ENCODE measurements around the gene FMNL2.

The FMNL2 gene

DNA sequence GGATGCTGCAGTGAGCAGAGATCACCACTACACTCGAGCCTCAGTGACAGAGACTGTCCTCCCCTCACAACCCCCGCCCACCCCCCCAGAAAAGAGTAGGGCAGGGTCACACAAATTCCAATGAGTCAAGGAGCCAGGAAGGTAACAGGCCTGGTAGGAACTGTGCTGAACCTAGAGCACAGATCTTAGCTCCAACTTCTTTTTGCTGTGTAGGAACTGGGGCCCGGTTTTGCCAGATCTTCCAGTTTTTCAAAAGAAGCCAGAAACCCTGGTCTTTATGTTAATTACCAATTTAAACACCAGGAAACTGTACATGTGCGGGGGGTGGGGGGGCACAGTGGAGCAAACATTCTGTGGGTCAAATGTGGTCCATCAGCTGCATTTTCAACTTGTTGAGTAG lies 311.3 kb downstream of the FMNL2 start:
- H3K4me2 ChIP-seq (ENCODE audit: low read depth, low read length): no peak overlapping the region
- H3K9ac ChIP-seq (ENCODE audit: low read length): no peak overlapping the region
- H3K79me2 ChIP-seq (ENCODE audit: low read length): no peaks in the 10 kb centered on the region
- H3K27ac ChIP-seq (ENCODE audit: low read length): no peak overlapping the region
- no peak for DNase-seq
- no peaks in the 10 kb centered on the region for H3K9me2 ChIP-seq (replicated peaks; ENCODE audit: insufficient read depth, low read length)
- no peaks in the 10 kb centered on the region for H3K27me3 ChIP-seq (replicated peaks; ENCODE audit: insufficient read depth, low read length)
- no peaks in the 10 kb centered on the region for H4K20me1 ChIP-seq (ENCODE audit: insufficient read depth, low read length)
- H3K9me3 ChIP-seq (replicated peaks; ENCODE audit: insufficient read depth, low read length): no peaks in the 10 kb centered on the region
- TF ChIP-seq EZH2phosphoT487 (IDR thresholded peaks at IDR 0.05; ENCODE audit: low read length) (no peak), EZH2 (optimal IDR thresholded peaks at IDR 0.05; ENCODE audit: low read depth, low read length) (no peak)
- TF ChIP-seq, protein P1, sequence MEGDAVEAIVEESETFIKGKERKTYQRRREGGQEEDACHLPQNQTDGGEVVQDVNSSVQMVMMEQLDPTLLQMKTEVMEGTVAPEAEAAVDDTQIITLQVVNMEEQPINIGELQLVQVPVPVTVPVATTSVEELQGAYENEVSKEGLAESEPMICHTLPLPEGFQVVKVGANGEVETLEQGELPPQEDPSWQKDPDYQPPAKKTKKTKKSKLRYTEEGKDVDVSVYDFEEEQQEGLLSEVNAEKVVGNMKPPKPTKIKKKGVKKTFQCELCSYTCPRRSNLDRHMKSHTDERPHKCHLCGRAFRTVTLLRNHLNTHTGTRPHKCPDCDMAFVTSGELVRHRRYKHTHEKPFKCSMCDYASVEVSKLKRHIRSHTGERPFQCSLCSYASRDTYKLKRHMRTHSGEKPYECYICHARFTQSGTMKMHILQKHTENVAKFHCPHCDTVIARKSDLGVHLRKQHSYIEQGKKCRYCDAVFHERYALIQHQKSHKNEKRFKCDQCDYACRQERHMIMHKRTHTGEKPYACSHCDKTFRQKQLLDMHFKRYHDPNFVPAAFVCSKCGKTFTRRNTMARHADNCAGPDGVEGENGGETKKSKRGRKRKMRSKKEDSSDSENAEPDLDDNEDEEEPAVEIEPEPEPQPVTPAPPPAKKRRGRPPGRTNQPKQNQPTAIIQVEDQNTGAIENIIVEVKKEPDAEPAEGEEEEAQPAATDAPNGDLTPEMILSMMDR (IDR thresholded peaks at IDR 0.05; ENCODE audit: low read length): no peak
- peaks cover 3% of the 10 kb centered on the region; the same call in 1 of the 2 replicates for H3K4me1 ChIP-seq (ENCODE audit: low read length)
- H3F3A ChIP-seq (ENCODE audit: insufficient read depth, low read length): no peaks in the 10 kb centered on the region; the same call in 1 of the 2 replicates
- H3K4me3 ChIP-seq (ENCODE audit: low read length): no peak overlapping the region
- H2AFZ ChIP-seq (ENCODE audit: low read length): no peak overlapping the region
- no peaks in the 10 kb centered on the region; the same call in 1 of the 2 replicates for H3K36me3 ChIP-seq (replicated peaks; ENCODE audit: insufficient read depth, low read length)

DNA sequence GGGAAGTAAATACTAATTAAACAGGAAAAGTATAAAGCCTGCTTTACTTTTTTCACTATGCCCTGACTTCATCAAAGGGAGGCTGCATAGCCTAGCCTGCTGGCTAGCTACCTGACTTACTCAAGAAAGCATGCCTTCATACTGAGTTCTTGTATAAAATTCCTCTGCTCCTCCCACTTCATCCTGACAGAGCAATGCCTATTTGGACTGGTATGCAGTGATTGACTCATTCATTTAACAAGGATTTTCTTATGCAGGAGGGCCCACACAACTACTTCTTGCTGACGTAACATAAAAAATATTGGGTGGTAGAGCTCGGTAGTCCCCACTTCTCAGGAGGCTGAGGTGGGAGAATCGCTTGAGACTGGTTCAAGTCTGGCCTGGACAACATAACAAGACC lies 311.8 kb downstream of the FMNL2 start:
- H3K79me2 ChIP-seq (ENCODE audit: low read length): no peaks in the 10 kb centered on the region
- H2AFZ ChIP-seq (ENCODE audit: low read length): no peak overlapping the region
- no peaks in the 10 kb centered on the region for H4K20me1 ChIP-seq (ENCODE audit: insufficient read depth, low read length)
- H3K27me3 ChIP-seq (replicated peaks; ENCODE audit: insufficient read depth, low read length): no peaks in the 10 kb centered on the region
- peaks cover 3% of the 10 kb centered on the region; the same call in 1 of the 2 replicates for H3K4me1 ChIP-seq (ENCODE audit: low read length)
- no peak overlapping the region for H3K4me3 ChIP-seq (ENCODE audit: low read length)
- H3K27ac ChIP-seq (ENCODE audit: low read length): no peak overlapping the region
- H3K9me3 ChIP-seq (replicated peaks; ENCODE audit: insufficient read depth, low read length): no peaks in the 10 kb centered on the region
- no peak for TF ChIP-seq EZH2phosphoT487 (IDR thresholded peaks at IDR 0.05; ENCODE audit: low read length)
- H3K9me2 ChIP-seq (replicated peaks; ENCODE audit: insufficient read depth, low read length): no peaks in the 10 kb centered on the region
- no peak for DNase-seq
- no peak overlapping the region for H3K4me2 ChIP-seq (ENCODE audit: low read depth, low read length)
- H3K9ac ChIP-seq (ENCODE audit: low read length): no peak overlapping the region
- H3K36me3 ChIP-seq (replicated peaks; ENCODE audit: insufficient read depth, low read length): no peaks in the 10 kb centered on the region; the same call in 1 of the 2 replicates
- H3F3A ChIP-seq (ENCODE audit: insufficient read depth, low read length): no peaks in the 10 kb centered on the region; the same call in 1 of the 2 replicates

DNA sequence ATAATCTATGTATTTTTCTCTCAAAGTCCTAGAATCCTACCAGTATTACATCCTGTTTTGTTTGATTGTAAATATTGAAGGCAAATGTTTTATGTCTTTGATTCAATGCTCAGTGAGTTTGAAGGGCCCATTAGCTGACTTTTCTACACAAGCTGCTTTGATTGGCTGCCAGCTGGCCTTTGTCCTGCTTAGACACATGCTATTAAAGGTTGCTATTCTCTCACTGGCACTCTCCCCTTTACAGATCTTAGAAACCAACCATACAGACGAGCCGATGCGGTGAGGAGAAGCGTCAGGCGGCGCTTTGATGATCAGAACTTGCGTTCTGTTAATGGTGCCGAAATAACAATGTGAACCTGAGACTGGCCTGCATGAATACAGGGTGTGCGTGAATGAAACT lies 312.6 kb downstream of the FMNL2 start:
- no peak overlapping the region for H3K27ac ChIP-seq (ENCODE audit: low read length)
- no peak for DNase-seq

DNA sequence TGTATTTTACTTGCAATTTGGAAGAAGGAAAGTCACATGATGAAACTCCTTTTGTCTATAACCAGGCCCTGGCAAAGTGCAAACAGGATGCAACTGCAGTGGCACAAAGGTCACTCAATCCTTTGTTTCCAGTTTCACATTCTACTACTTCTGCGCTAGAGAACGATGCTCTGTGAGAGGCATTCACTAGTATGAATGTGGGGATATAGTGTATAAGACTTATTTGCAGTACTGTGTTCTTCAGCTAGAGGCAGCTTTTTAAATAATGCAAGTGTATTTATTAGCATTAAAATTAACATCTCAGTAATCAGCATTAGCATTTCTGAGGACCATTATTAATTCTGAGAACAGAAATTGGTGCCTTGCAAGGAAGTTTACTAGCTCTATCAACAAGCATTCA lies 313.4 kb downstream of the FMNL2 start:
- H3F3A ChIP-seq (ENCODE audit: insufficient read depth, low read length): no peaks in the 10 kb centered on the region; the same call in 1 of the 2 replicates
- no peaks in the 10 kb centered on the region for H3K79me2 ChIP-seq (ENCODE audit: low read length)
- TF ChIP-seq EZH2phosphoT487 (IDR thresholded peaks at IDR 0.05; ENCODE audit: low read length): no peak
- no peak for TF ChIP-seq EZH2 (optimal IDR thresholded peaks at IDR 0.05; ENCODE audit: low read depth, low read length)
- TF ChIP-seq, protein P1 (IDR thresholded peaks at IDR 0.05; ENCODE audit: low read length): peak; percentile 15
- peaks cover 6% of the 10 kb centered on the region; the same call in 1 of the 2 replicates for H3K36me3 ChIP-seq (replicated peaks; ENCODE audit: insufficient read depth, low read length)
- H3K27ac ChIP-seq (ENCODE audit: low read length): no peak overlapping the region
- H3K9me3 ChIP-seq (replicated peaks; ENCODE audit: insufficient read depth, low read length): no peaks in the 10 kb centered on the region
- no peak overlapping the region for H3K4me2 ChIP-seq (ENCODE audit: low read depth, low read length)
- no peaks in the 10 kb centered on the region for H3K27me3 ChIP-seq (replicated peaks; ENCODE audit: insufficient read depth, low read length)
- H3K4me3 ChIP-seq (ENCODE audit: low read length): no peak overlapping the region
- no peaks in the 10 kb centered on the region for H3K9me2 ChIP-seq (replicated peaks; ENCODE audit: insufficient read depth, low read length)
- no peaks in the 10 kb centered on the region for H4K20me1 ChIP-seq (ENCODE audit: insufficient read depth, low read length)
- no peak overlapping the region for H2AFZ ChIP-seq (ENCODE audit: low read length)
- H3K4me1 ChIP-seq (ENCODE audit: low read length): peaks cover 3% of the 10 kb centered on the region; the same call in 1 of the 2 replicates
- no peak overlapping the region for H3K9ac ChIP-seq (ENCODE audit: low read length)
- DNase-seq: no peak

More for the DNA sequence above, 312.6 kb downstream of the FMNL2 start:
- no peaks in the 10 kb centered on the region for H3K9me2 ChIP-seq (replicated peaks; ENCODE audit: insufficient read depth, low read length)
- no peaks in the 10 kb centered on the region for H3K27me3 ChIP-seq (replicated peaks; ENCODE audit: insufficient read depth, low read length)
- H4K20me1 ChIP-seq (ENCODE audit: insufficient read depth, low read length): no peaks in the 10 kb centered on the region
- H3K4me1 ChIP-seq (ENCODE audit: low read length): peaks cover 3% of the 10 kb centered on the region; the same call in 1 of the 2 replicates
- no peak overlapping the region for H2AFZ ChIP-seq (ENCODE audit: low read length)
- H3K79me2 ChIP-seq (ENCODE audit: low read length): no peaks in the 10 kb centered on the region
- no peak overlapping the region for H3K4me3 ChIP-seq (ENCODE audit: low read length)
- H3K9me3 ChIP-seq (replicated peaks; ENCODE audit: insufficient read depth, low read length): no peaks in the 10 kb centered on the region
- TF ChIP-seq EZH2phosphoT487 (IDR thresholded peaks at IDR 0.05; ENCODE audit: low read length): no peak
- TF ChIP-seq, protein P1 (IDR thresholded peaks at IDR 0.05; ENCODE audit: low read length): no peak
- H3F3A ChIP-seq (ENCODE audit: insufficient read depth, low read length): no peaks in the 10 kb centered on the region; the same call in 1 of the 2 replicates
- no peak overlapping the region for H3K4me2 ChIP-seq (ENCODE audit: low read depth, low read length)
- peaks cover 4% of the 10 kb centered on the region; the same call in 1 of the 2 replicates for H3K36me3 ChIP-seq (replicated peaks; ENCODE audit: insufficient read depth, low read length)
- no peak overlapping the region for H3K9ac ChIP-seq (ENCODE audit: low read length)

Measured in MM.1S (cell line).